ENCODE results near the gene DMXL2.
"Not testable (repeated sequence)": the region's sequence is repeated elsewhere in the genome, so short reads cannot be mapped to it uniquely, and the experiment has no call there.

- not testable (repeated sequence) for TF ChIP-seq POLR2A (IDR thresholded peaks at IDR 0.05; ENCODE audit: low read length); GATA1 (IDR thresholded peaks at IDR 0.05; ENCODE audit: low read depth, low read length)
Measured at GRCh38 chr15:51655401-51656057, 33.0 kb upstream of the DMXL2 start.
